ENCODE results near the gene SF3B6.
"Not testable (repeated sequence)": the region's sequence is repeated elsewhere in the genome, so short reads cannot be mapped to it uniquely, and the experiment has no call there.

SF3B6 gene

DNA sequence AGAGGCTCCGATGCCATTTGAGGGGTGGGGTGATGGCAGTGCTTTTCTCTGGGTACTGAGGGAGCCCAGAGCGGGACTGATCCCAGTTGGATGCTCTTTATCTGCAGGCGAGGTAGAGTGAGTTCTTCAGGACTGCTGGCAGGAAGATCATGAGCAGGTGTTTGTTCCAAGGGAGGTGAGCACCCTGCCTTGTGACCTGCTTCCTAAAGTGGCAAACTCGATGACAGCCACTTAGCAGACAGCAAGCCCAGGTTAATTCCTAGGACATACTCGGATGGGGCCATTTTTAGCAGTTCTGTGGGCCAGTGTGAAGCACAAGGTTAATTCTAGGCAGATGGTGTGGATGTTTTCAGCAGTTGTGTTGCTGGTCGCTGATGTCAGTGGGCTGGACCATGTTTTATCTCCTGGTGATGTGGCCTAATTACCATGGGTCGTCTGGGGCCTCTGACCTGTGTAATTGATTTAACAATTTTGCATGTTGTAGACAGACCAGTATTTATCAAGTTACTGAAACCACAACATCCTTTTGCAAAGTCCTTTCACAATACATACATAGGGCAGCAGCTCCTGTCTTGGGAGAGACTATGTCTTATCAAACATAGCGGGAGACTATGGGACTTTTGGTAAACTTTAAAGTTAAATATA, 21.6 kb downstream of the SF3B6 start:
- FAIRE-seq (no peak), DNase-seq (ENCODE audit: insufficient read length, low spot score) (no peak)

DNA sequence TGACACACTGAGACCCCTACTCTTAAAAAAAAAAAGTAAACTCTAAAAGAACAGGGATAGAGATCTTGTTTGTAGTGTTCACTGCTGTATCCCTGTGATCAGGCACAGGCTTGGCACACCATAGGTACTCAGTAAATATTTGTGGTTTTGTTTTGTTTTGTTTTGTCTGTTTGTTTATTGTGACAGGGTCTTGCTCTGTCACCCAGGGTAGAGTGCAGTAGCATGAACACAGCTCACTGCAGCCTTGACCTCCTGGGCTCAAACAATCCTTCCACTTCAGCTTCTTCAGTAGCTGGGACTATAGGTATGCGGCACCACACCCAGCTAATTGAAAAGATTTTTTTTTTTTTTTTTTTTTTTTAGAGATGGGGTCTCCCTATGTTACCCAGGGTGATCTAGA, 23.2 kb downstream of the SF3B6 start:
- FAIRE-seq (no peak), DNase-seq (ENCODE audit: insufficient read length, low spot score) (no peak)

GRCh38 chr2:24051833-24052232, 24.3 kb downstream of the SF3B6 start:
- FAIRE-seq, result no peak
- DNase-seq (ENCODE audit: insufficient read length, low spot score), result no peak

GRCh38 chr2:24050041-24050979, 25.8 kb downstream of the SF3B6 start:
- DNase-seq (ENCODE audit: insufficient read length, low spot score) (no peak), FAIRE-seq (no peak)

DNA sequence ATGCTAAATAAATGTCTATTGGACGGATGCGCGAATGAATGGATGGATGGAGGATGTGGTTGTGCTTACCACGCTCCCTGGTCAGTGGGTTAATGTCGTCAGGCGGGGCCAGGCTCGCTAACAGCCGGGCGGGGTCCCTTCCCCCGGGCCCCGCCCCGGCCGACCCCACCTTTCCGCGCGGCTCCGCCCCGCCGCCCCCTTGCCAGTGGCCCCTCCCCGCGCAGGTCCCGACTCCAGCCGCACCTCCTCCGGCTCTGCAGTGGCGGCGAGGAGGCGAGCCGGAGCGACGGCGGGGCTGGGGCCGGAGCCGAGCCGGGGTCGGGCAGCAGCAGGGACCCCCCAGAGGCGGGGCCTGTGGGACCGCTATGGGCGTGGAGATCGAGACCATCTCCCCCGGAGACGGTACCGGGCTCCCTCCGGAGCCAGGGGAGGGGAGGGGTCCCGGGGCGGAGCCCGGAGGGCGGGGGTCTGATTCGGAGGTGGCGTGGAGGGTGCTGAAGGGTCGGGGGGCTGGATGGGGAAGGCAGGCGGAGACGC, 26.6 kb downstream of the SF3B6 start, which contains the start of gene FKBP1B:
Gene FKBP1B, plus strand, starts transcription at position 257 of the 537 bp plus-strand sequence. Its CDS starts 109 bp downstream, at position 366.
- no peak for FAIRE-seq
- DNase-seq (ENCODE audit: insufficient read length, low spot score), result peak; percentile 19

- no peak for DNase-seq (ENCODE audit: insufficient read length, low spot score)
- no peak for FAIRE-seq
Measured at GRCh38 chr2:24048769-24049484, 27.2 kb downstream of the SF3B6 start.

DNA sequence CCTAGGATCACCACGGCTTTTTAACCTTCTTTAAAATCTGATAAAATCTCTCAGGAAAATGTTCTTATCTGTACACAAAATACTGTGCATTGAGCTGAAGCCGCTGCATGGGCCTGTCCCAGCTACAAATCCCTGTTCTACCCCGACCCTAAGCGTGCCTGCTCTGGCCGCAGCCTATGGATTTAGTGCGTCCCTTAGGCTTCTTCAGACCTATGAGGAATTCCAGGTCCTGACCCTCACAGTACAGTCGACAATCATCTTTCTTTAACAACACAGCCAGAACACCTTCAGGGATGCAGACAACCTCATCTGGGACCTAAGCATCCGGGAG, 28.5 kb downstream of the SF3B6 start:
- FAIRE-seq (no peak), DNase-seq (ENCODE audit: insufficient read length, low spot score) (no peak)

DNA sequence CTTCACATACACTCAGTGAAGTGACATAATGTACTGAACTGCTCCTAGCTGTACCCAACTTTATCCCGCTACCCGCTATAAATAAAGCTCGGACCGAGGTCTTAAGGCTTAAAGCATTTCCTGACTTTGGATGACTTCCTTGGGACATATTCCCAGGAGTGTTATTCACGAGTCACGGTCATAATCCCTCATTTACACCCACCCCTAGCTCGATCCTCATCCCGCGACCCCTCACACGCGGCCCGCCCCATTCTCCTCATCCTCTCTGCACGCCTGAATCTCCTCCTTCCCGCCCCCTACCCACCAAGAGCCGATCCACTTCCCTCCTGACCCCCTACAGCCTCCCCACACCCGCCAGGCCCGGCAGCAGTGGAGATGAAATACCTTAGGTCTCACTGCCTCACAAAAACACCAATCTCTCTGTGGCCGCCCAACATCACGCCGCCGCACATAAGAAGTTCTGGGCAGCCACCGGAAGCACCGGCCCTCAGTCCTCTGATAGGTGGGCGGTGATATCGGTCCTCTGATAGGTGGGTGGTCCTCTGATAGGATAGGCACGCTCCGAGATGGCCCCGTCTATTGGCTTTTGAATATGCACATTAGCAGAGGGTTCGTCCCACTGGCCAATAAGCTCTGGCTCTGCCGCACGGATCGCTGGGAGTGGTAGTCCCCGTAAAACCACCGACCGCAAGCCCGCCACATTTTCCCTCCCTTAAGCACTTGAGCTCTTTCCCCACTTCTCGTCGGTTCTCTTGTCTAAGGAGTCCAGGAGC, 29.0 kb downstream of the SF3B6 start, which contains the start of gene WDCP:
Gene WDCP, minus strand, starts transcription at position 462 of the 773 bp plus-strand sequence. CDS start 7,897 bp downstream, outside the sequence.
- peak; percentile 97 for FAIRE-seq
- DNase-seq (ENCODE audit: insufficient read length, low spot score), result peak; percentile 84

GRCh38 chr2:24046599-24046929, 29.6 kb downstream of the SF3B6 start:
- FAIRE-seq, result no peak
- DNase-seq (ENCODE audit: insufficient read length, low spot score), result no peak

DNA sequence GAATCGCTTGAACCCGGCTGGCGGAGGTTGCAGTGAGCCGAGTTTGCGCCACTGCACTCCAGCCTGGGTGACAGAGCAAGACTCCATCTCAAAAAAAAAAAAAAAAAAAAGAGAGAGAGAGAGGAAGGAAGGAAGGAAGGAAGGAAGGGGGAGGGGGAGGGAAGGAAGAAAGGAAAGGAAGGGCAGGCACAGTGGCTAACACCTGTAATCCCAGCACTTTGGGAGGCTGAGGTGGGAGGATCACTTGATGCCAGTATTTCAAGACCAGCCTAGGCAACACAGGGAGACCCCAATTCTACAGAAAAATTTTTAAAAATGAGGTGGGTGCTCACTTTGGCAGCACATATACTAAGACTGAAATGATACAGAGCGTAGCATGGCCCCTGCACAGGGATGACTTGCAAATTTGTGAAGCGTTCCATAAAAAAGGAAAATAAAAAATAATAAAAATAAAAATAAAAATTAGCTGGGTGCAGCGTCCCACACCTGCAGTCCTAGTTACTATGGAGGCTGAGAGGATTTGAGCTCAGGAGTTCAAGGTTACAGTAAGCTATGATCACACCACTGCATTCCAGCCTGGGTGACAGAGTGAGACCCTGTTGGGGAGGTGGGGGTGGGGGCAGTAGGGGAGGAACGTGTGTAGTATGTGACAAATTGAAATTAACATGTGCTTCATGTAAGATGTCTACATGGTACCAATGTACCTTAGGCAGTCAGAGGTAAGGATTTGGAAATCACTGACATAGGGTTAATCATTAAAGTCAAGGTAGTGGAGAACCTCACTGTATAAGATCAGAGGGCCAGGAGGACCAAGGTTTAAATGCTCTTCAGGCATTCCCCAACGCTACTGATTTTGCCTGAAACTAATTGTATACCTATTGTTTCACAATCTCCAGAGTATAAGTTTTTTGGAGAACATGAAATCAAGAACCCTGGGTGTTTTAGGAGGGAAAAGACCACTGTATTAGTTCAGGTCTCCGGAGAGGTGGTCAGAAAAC, 30.3 kb downstream of the SF3B6 start:
- DNase-seq (ENCODE audit: insufficient read length, low spot score) (no peak), FAIRE-seq (no peak)

DNA sequence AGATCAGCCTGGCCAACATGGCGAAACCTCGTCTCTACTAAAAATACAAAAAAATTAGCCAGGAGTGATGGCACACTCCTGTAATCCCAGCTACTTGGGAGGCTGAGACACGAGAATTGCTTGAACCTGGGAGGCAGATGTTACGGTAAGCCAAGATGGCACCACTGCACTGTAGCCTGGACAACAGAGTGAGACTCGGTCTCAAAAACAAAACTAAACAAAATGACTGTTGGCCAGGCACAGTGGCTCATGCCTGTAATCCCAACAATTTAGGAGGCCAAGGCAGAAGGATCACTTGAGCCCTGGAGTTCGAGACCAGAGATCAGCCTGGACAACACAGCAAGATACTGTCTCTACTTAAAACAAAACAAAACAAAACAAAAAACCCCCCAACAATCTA, 33.0 kb downstream of the SF3B6 start:
- DNase-seq (ENCODE audit: insufficient read length, low spot score); FAIRE-seq: not testable (repeated sequence)

DNA sequence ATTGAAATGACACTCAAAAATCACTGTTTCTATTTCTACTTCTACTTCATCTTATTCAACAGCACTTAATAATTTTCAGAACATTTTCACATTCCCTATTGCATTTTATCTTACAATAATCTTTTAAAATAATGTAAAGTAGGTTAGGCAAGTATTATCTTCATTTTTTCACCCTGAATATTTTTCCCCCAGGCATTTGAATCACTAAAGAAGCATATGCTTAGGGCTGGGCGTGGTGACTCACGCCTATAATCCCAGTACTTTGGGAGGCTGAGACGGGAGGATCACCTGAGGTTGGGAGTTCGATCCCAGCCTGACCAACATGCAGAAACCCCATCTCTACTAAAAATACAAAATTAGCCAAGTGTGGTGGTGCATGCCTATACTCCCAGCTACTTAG, 35.6 kb downstream of the SF3B6 start:
- FAIRE-seq (no peak), DNase-seq (ENCODE audit: insufficient read length, low spot score) (no peak)

DNA sequence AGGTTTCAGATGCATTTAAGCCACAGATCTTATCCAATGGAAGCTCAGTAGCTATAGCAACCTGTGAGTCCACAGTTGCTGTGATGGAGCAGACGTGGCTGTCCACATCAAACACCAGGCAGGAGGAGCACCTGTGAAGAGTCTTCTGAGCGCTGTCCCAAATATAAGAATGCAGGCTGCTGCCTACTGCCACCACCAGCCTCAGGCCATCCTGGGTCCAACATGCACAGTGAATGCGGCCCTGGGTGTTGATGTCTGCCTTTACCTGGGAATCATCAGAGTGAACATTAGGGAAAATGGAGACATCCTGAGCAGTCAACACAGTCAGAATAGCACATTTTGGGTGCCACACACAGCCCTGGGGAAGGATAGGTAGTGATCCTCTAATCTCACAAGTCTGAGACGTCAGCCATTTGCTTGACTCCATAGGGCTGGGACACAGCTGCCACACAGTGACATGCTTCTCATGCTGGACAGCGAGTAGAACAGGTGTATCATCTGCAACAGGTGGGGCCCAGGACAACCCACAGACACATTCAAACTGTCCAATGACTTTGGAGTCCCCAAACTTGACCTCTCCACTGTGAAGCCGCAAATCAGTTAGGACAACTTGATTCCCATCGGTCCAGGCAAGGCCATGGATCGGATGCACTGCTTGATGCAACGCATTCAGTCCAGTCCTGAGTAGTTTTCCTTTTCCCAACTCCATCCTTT, 37.2 kb downstream of the SF3B6 start:
- no peak for FAIRE-seq
- no peak for DNase-seq (ENCODE audit: insufficient read length, low spot score)

GRCh38 chr2:24026233-24026632, 49.9 kb downstream of the SF3B6 start:
- no peak for FAIRE-seq
- no peak for DNase-seq (ENCODE audit: insufficient read length, low spot score)

GRCh38 chr2:24024996-24025663, 51.0 kb downstream of the SF3B6 start:
- no peak for FAIRE-seq
- DNase-seq (ENCODE audit: insufficient read length, low spot score), result no peak

DNA sequence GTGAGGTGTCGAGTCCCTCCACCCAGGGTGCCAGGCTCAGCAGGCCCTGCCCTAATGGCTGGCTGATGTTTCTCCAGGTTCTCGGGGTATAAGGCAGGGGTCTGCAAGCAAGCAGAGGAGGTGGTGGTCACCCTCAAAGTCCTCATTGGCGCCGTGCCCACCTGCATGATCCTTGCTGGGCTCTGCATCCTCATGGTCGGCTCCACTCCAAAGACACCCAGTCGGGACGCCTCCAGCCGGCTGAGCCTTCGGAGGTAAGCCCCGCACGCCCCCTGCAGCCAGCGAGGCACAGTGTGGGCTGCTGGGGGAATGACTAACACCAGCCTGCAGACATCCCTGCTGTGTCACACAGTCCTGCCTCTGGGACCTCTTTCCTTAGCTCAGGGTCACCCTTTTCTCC, 52.1 kb downstream of the SF3B6 start:
- no peak for DNase-seq (ENCODE audit: insufficient read length, low spot score)
- FAIRE-seq, result no peak

GRCh38 chr2:24022975-24023575, 53.1 kb downstream of the SF3B6 start:
- DNase-seq (ENCODE audit: insufficient read length, low spot score), result no peak
- FAIRE-seq, result no peak

All from GM19239 (cell line).